Measurements from ENCODE around the gene NAV1. TPM values are rescaled to one million over a fixed set of nuclear protein-coding genes. Genes with fewer than 3 reads are reported as not detected.

NAV1 gene
- total RNA-seq, 1 donor from 2014 or later = 2.2 TPM

GRCh38 chr1:201582705-201583442 lies 43.9 kb downstream of the NAV1 start:
- intact Hi-C loops (cut with micrococcal nuclease) = no loop called here

GRCh38 chr1:201583663-201584062 lies 44.7 kb downstream of the NAV1 start:
- intact Hi-C loops (cut with micrococcal nuclease) = no loop called here

GRCh38 chr1:201584471-201585092 lies 45.7 kb downstream of the NAV1 start:
- intact Hi-C loops (cut with micrococcal nuclease) = no loop called here

GRCh38 chr1:201585093-201585483 lies 46.2 kb downstream of the NAV1 start:
- intact Hi-C loops (cut with micrococcal nuclease) = no loop called here

- intact Hi-C loops (cut with micrococcal nuclease) = no loop called here
Observed at GRCh38 chr1:201585901-201586300, 47.0 kb downstream of the NAV1 start.

GRCh38 chr1:201586806-201587205 lies 47.9 kb downstream of the NAV1 start:
- intact Hi-C loops (cut with micrococcal nuclease) = no loop called here

GRCh38 chr1:201587729-201588128 lies 48.8 kb downstream of the NAV1 start:
- intact Hi-C loops (cut with micrococcal nuclease) = no loop called here

Other genes with a start within 250 kb of the NAV1 start
- gene TNNT2, start 161.4 kb upstream of the NAV1 start, total RNA-seq = not detected in 2 replicates
- not detected in 2 replicates for gene LAD1, start 139.8 kb upstream of the NAV1 start, total RNA-seq
- 0.12 TPM in 1 of 2 replicates, not detected in the other for gene TNNI1, start 117.4 kb upstream of the NAV1 start, total RNA-seq
- gene PHLDA3, start 69.9 kb upstream of the NAV1 start, total RNA-seq = 28.1 and 29.4 TPM in 2 replicates
- 77.1 and 77.9 TPM in 2 replicates for gene CSRP1, start 32.0 kb upstream of the NAV1 start, total RNA-seq